Suprapubic skin (tissue), 4 donors: ENCODE results near the gene MAN2B1.

ENCODE experiments used
- POLR2A ChIP-seq, 2 donors: fragments of 450-650 bp; IDR thresholded peaks; one replicate each; pipeline ENCODE4 v1.6.1; 2017; ENCODE audit warnings: antibody characterized with exemption in 2 of 2, mild to moderate bottlenecking in 2 of 2, moderate library complexity in 2 of 2
- POLR2AphosphoS5 ChIP-seq, 3 donors: sonication (generic); formaldehyde crosslinking; IDR thresholded peaks; one replicate each; pipeline ENCODE4 v1.6.1; 2017; ENCODE audit warnings: antibody characterized with exemption in 3 of 3
- TF ChIP-seq, protein P1 (sequence below), 2 donors: fragments of 200-600 bp in 1 of 2; fragments of 450-650 bp in 1 of 2; sonication (generic) in 1 of 2; IDR thresholded peaks; one replicate each; pipeline ENCODE4 v1.5.1; 2016 to 2019; ENCODE audit warnings: antibody characterized with exemption in 2 of 2, mild to moderate bottlenecking in 1 of 2, moderate library complexity in 1 of 2

DNA sequence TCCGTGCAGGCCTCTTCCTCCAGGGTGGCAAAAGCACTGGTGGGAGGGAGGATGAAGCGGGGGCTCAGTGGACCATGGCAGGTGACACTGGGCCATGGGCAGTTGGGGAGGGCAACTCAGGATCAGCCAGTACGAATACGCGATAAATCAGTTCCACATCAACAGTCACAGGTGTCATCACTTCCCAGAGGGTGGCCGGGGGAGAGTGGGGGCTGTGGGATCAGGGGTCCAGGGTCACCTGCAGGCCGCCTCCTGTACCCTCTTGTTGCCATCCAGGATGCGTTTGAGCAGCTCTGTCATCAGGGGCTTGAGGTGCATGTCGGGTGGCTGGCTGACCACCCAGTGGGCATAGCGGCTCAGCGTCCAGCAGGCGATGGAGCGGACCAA, 39.8 kb upstream of the MAN2B1 start:
- TF ChIP-seq, protein P1, sequence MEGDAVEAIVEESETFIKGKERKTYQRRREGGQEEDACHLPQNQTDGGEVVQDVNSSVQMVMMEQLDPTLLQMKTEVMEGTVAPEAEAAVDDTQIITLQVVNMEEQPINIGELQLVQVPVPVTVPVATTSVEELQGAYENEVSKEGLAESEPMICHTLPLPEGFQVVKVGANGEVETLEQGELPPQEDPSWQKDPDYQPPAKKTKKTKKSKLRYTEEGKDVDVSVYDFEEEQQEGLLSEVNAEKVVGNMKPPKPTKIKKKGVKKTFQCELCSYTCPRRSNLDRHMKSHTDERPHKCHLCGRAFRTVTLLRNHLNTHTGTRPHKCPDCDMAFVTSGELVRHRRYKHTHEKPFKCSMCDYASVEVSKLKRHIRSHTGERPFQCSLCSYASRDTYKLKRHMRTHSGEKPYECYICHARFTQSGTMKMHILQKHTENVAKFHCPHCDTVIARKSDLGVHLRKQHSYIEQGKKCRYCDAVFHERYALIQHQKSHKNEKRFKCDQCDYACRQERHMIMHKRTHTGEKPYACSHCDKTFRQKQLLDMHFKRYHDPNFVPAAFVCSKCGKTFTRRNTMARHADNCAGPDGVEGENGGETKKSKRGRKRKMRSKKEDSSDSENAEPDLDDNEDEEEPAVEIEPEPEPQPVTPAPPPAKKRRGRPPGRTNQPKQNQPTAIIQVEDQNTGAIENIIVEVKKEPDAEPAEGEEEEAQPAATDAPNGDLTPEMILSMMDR (IDR thresholded peaks at IDR 0.05): no peak
- TF ChIP-seq POLR2A (IDR thresholded peaks at IDR 0.05): no peak
- TF ChIP-seq POLR2AphosphoS5 (IDR thresholded peaks at IDR 0.05): no peak
